Thyroid gland (tissue), 4 donors: ENCODE measurements around the gene LARP6.

Source experiments
- CTCF ChIP-seq, 6 experiments: fragments of 200-600 bp in 3 of 6; fragments of 450-650 bp in 3 of 6; sonication (generic) in 3 of 6; IDR thresholded peaks; one replicate each; pipeline ENCODE4 v1.5.1; 2016 to 2019; ENCODE audit warnings: antibody characterized with exemption in 6 of 6, mild to moderate bottlenecking in 2 of 6, inconsistent platforms in 1 of 6, moderate library complexity in 1 of 6
- POLR2A ChIP-seq, 2 donors: fragments of 450-650 bp; IDR thresholded peaks; one replicate each; pipeline ENCODE4 v1.6.1; 2017; ENCODE audit warnings: antibody characterized with exemption in 2 of 2, mild to moderate bottlenecking in 2 of 2, moderate library complexity in 1 of 2

- no peak for TF ChIP-seq POLR2A (IDR thresholded peaks at IDR 0.05)
- TF ChIP-seq CTCF (IDR thresholded peaks at IDR 0.05) = no peak
These were observed 3.8 kb upstream of the LARP6 start for GRCh38 chr15:70857562-70858285.
